Neutrophil (primary cell): ENCODE results near the gene SHISA9.

Source experiments
- H3K27ac ChIP-seq: fragments of 200-600 bp; sonication (generic); 2 replicates; pipeline ENCODE4 v1.5.1; 2016; ENCODE audit warnings: mild to moderate bottlenecking, moderate library complexity
- H3K27me3 ChIP-seq: fragments of 200-600 bp; sonication (generic); 2 replicates; pipeline ENCODE4 v1.6.0; 2016; ENCODE audit warnings: mild to moderate bottlenecking
- H3K36me3 ChIP-seq: fragments of 200-600 bp; sonication (generic); 2 replicates; pipeline ENCODE4 v1.5.1; 2017
- H3K4me1 ChIP-seq, 2 experiments: fragments of 200-600 bp in 1 of 2; sonication (generic) in 1 of 2; 1 replicate in 1 of 2; 2 replicates in 1 of 2; pipeline versions ENCODE4 v1.5.1 to v1.6.1; 2013 to 2016; ENCODE audit warnings: low read depth in 1 of 2, low read length in 1 of 2, mild to moderate bottlenecking in 1 of 2, moderate library complexity in 1 of 2; ENCODE audit not compliant: control insufficient read depth in 1 of 2, insufficient read depth in 1 of 2
- H3K4me3 ChIP-seq, 2 experiments: fragments of 200-600 bp in 1 of 2; sonication (generic) in 1 of 2; 1 replicate in 1 of 2; 2 replicates in 1 of 2; pipeline ENCODE4 v1.5.1; 2013 to 2016; ENCODE audit warnings: low read depth in 1 of 2, low read length in 1 of 2, mild to moderate bottlenecking in 1 of 2, moderate library complexity in 1 of 2
- H3K9me3 ChIP-seq: fragments of 200-600 bp; sonication (generic); 2 replicates; pipeline ENCODE4 v1.5.1; 2016
- TF ChIP-seq, protein P1 (sequence below): fragments of 200-600 bp; sonication (generic); IDR thresholded peaks from 2 replicates; pipeline ENCODE4 v1.5.1; 2016; ENCODE audit warnings: antibody characterized with exemption

The SHISA9 gene

GRCh38 chr16:13062219-13062618, 160.8 kb downstream of the SHISA9 start:
- Histone ChIP-seq H3K27ac (no peak overlapping the region), H3K36me3 (no peaks in the 10 kb centered on the region), H3K4me3 (no peak overlapping the region), H3K4me1 (no peaks in the 10 kb centered on the region), H3K27me3 (no peaks in the 10 kb centered on the region), H3K9me3 (no peaks in the 10 kb centered on the region)
- TF ChIP-seq, protein P1, sequence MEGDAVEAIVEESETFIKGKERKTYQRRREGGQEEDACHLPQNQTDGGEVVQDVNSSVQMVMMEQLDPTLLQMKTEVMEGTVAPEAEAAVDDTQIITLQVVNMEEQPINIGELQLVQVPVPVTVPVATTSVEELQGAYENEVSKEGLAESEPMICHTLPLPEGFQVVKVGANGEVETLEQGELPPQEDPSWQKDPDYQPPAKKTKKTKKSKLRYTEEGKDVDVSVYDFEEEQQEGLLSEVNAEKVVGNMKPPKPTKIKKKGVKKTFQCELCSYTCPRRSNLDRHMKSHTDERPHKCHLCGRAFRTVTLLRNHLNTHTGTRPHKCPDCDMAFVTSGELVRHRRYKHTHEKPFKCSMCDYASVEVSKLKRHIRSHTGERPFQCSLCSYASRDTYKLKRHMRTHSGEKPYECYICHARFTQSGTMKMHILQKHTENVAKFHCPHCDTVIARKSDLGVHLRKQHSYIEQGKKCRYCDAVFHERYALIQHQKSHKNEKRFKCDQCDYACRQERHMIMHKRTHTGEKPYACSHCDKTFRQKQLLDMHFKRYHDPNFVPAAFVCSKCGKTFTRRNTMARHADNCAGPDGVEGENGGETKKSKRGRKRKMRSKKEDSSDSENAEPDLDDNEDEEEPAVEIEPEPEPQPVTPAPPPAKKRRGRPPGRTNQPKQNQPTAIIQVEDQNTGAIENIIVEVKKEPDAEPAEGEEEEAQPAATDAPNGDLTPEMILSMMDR: no peak

- Histone ChIP-seq H3K4me1 (no peaks in the 10 kb centered on the region), H3K4me3 (no peak overlapping the region), H3K36me3 (no peaks in the 10 kb centered on the region), H3K9me3 (no peaks in the 10 kb centered on the region), H3K27ac (no peak overlapping the region), H3K27me3 (no peaks in the 10 kb centered on the region)
- TF ChIP-seq, protein P1: no peak
These were observed 162.1 kb downstream of the SHISA9 start for GRCh38 chr16:13063457-13063856.

DNA sequence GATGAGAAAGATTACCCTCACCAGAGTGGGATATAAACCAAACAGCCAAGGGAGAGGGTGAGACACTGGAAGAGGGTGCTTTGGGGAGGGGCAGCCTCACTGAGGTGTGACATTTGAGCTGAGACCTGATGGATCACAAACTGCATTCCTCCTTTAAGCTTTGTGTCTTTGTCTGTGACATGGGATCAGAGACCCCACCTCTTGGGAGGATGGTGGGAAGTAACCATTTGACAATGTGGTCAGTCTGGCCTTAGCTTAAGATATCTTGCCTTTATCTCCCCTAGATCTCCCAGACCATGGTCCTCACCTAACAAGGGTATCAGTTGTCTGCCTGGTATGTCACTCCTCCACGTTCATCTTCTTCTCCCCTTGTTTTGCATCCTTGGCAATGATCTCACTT, 163.4 kb downstream of the SHISA9 start:
- Histone ChIP-seq H3K4me1 (no peaks in the 10 kb centered on the region), H3K4me3 (no peak overlapping the region), H3K27me3 (no peaks in the 10 kb centered on the region), H3K9me3 (no peaks in the 10 kb centered on the region), H3K27ac (no peak overlapping the region), H3K36me3 (no peaks in the 10 kb centered on the region)
- TF ChIP-seq, protein P1: no peak

DNA sequence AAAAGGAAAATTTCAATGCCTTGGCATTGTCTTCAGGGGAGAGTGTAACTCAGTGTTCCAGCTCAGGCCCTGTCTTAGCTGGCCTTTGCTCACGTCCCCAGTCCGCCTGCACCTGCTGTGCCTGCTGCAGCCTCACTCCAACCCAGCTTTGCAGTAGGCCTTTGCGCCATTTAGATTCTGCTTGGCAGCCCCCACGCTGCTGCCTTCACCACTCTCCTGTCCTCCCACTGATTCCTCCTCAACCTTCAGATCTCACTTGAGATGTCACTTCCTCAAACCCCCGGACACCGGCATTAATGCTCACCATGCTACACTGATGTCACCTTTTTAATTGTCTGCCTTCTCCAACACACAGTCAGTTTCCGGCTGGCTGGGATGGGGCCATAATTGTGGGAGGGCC, 166.2 kb downstream of the SHISA9 start:
- Histone ChIP-seq H3K36me3 (no peaks in the 10 kb centered on the region), H3K4me3 (no peak overlapping the region), H3K27me3 (no peaks in the 10 kb centered on the region), H3K27ac (no peak overlapping the region), H3K4me1 (no peaks in the 10 kb centered on the region), H3K9me3 (no peaks in the 10 kb centered on the region)
- TF ChIP-seq, protein P1: no peak

GRCh38 chr16:13068912-13069583, 167.7 kb downstream of the SHISA9 start:
- TF ChIP-seq, protein P1: no peak
- no peaks in the 10 kb centered on the region for H3K36me3 ChIP-seq
- no peak overlapping the region for H3K4me3 ChIP-seq
- H3K27ac ChIP-seq: no peak overlapping the region
- no peaks in the 10 kb centered on the region for H3K4me1 ChIP-seq
- no peaks in the 10 kb centered on the region for H3K27me3 ChIP-seq
- no peaks in the 10 kb centered on the region for H3K9me3 ChIP-seq
